Smooth muscle cell (in vitro differentiated cells): ENCODE data around the gene DGCR8. TPM values are rescaled to one million over a fixed set of nuclear protein-coding genes. Genes with fewer than 3 reads are reported as not detected.

Experiments
- DNase-seq: peaks from one replicate; lab custom pipeline; 2025; ENCODE audit not compliant: unreplicated experiment; lab: John Stamatoyannopoulos, UW
- H2AFZ ChIP-seq: fragments of 200-600 bp; sonication (generic); 2 replicates; pipeline ENCODE4 v1.6.0; 2016; ENCODE audit warnings: antibody characterized with exemption, low read depth, mild to moderate bottlenecking
- H3F3A ChIP-seq: fragments of 200-600 bp; sonication (generic); 2 replicates; pipeline ENCODE4 v1.6.0; 2017; ENCODE audit warnings: antibody characterized with exemption, low read depth
- H3K27ac ChIP-seq: fragments of 200-600 bp; sonication (generic); 2 replicates; pipeline ENCODE4 v1.5.1; 2016; ENCODE audit warnings: low read depth, mild to moderate bottlenecking
- H3K27me3 ChIP-seq: fragments of 200-600 bp; sonication (generic); 2 replicates; pipeline ENCODE4 v1.6.1; 2016; ENCODE audit warnings: low read depth, mild to moderate bottlenecking
- H3K36me3 ChIP-seq: fragments of 200-600 bp; sonication (generic); 2 replicates; pipeline ENCODE4 v1.5.1; 2016; ENCODE audit warnings: low read depth
- H3K4me1 ChIP-seq: fragments of 200-600 bp; sonication (generic); 2 replicates; pipeline ENCODE4 v1.5.1; 2016; ENCODE audit warnings: low read depth
- H3K4me2 ChIP-seq: fragments of 200-600 bp; sonication (generic); 2 replicates; pipeline ENCODE4 v1.6.0; 2016; ENCODE audit warnings: mild to moderate bottlenecking
- H3K4me3 ChIP-seq: fragments of 200-600 bp; sonication (generic); 2 replicates; pipeline ENCODE4 v1.5.1; 2016; ENCODE audit warnings: mild to moderate bottlenecking
- H3K79me2 ChIP-seq: fragments of 200-600 bp; sonication (generic); 2 replicates; pipeline ENCODE4 v1.6.0; 2016; ENCODE audit warnings: low read depth, mild to moderate bottlenecking
- H3K9ac ChIP-seq: fragments of 200-600 bp; sonication (generic); 2 replicates; pipeline ENCODE4 v1.6.0; 2016; ENCODE audit warnings: low read depth
- H3K9me3 ChIP-seq: fragments of 200-600 bp; sonication (generic); replicated peaks from 2 replicates; pipeline ENCODE4 v1.5.1; 2016; ENCODE audit warnings: low read depth
- H4K20me1 ChIP-seq: fragments of 200-600 bp; sonication (generic); 2 replicates; pipeline ENCODE4 v1.6.0; 2016; ENCODE audit warnings: low read depth
- WGBS: methylation state at CpG from one replicate; pipeline ENCODE4 v1.1.7; 2016; ENCODE audit warnings: low lambda C conversion rate; 5-methylcytosine and 5-hydroxymethylcytosine counted together
- polyA plus RNA-seq: library from polyadenylated mRNA; unstranded; fragments of >200 nt; fragmentation: Nextera tagmentation; extraction: Ambion mirVana; gene quantifications from 2 replicates; pipeline ENCODE4 v1.2.1, GENCODE V29; 2016
- total RNA-seq: library from RNA; depleted of rRNA; stranded (reverse); fragments of >200 nt; gene quantifications from 2 replicates; pipeline ENCODE4 v1.2.3, GENCODE V29; 2014
- TF ChIP-seq, protein P1 (sequence below): fragments of 200-600 bp; sonication (generic); IDR thresholded peaks from 2 replicates; pipeline ENCODE4 v1.5.1; 2017; ENCODE audit warnings: borderline replicate concordance, mild to moderate bottlenecking, antibody characterized with exemption; ENCODE audit not compliant: insufficient read depth, poor library complexity, severe bottlenecking

DGCR8 gene
- total and polyA plus RNA-seq, 2 experiments from 2014 or later = 6.5 to 9.7 TPM

DNA sequence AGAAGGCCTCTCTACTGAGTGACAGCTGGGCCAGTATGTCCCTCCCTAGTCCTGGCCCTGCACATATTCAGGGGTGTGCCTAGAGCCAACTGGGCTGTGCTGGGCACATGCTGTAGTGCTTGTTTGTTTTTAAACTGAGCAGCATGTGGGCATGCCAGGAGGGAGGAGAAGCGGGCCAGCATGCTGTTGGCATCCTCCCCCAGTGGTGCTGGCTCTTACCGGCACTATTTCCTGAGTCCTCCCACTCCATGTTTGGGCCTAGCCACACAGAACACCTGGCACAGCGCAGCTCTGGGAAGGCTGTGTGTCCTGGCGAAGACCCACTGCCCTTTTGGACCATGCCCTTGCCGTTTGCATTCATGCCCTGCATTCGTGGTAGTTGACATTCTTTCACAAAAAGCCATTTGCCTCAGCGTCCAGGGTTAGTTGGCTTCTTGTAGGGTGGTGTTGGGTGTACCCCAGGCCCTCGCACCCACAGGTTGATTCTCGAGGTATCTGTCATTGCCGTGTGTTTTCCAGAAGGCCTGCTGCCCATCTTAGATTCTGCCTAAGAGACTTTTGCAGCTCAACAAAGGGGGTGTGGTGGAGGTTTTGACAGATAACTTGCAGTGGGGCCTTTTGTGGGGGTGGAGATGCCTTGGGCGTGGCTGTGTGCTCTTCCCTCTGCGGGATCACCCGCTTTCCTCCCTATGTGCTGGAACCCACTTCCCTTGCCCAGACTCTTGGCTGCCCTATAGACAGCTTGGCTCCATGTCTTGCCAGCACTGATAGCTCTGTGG lies 13.6 kb downstream of the DGCR8 start:
- peaks cover 40% of the 10 kb centered on the region for H3K36me3 ChIP-seq
- H3K9ac ChIP-seq = no peak overlapping the region

DNA sequence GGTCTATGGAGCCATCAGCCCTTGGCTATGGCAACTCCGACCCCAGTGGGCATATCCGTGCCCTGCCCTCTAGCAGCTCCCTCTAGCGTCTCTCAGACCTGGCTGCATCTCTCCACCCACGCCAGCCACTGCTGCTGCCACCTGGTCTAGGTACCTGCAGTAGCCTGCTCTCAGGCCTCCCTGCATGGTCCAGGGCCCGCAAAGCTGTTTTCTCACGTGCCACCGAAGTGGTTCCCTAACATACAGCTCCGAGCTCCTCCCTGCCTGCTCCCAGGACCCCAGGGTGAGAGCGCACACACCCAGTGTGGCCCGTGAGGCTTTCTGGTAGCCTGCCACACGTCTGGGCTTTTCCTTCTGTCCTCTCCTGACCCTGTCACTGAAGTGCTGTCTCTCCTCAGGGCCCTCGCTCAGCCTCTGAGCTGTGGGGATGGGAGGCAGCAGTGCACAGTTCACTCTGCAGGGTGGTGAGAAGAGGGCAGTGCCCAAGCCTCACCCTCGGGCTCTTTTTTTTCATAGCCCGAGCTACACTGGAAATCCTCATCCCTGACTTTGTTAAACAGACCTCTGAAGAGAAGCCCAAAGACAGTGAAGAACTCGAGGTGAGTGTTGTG lies 14.3 kb downstream of the DGCR8 start:
- TF ChIP-seq, protein P1, sequence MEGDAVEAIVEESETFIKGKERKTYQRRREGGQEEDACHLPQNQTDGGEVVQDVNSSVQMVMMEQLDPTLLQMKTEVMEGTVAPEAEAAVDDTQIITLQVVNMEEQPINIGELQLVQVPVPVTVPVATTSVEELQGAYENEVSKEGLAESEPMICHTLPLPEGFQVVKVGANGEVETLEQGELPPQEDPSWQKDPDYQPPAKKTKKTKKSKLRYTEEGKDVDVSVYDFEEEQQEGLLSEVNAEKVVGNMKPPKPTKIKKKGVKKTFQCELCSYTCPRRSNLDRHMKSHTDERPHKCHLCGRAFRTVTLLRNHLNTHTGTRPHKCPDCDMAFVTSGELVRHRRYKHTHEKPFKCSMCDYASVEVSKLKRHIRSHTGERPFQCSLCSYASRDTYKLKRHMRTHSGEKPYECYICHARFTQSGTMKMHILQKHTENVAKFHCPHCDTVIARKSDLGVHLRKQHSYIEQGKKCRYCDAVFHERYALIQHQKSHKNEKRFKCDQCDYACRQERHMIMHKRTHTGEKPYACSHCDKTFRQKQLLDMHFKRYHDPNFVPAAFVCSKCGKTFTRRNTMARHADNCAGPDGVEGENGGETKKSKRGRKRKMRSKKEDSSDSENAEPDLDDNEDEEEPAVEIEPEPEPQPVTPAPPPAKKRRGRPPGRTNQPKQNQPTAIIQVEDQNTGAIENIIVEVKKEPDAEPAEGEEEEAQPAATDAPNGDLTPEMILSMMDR = no peak
- H3K4me3 ChIP-seq = no peak overlapping the region
- H2AFZ ChIP-seq = no peak overlapping the region
- no peaks in the 10 kb centered on the region for H3K27me3 ChIP-seq
- 97% methylated on average over 15 of the region's 15 CpGs for WGBS
- H3K4me2 ChIP-seq = no peak overlapping the region
- H3F3A ChIP-seq = no peaks in the 10 kb centered on the region
- H3K36me3 ChIP-seq = peaks cover 40% of the 10 kb centered on the region
- H3K4me1 ChIP-seq = no peaks in the 10 kb centered on the region
- H3K79me2 ChIP-seq = peaks cover 17% of the 10 kb centered on the region
- H3K27ac ChIP-seq = no peak overlapping the region
- no peak overlapping the region for H3K9ac ChIP-seq
- peaks cover 34% of the 10 kb centered on the region for H4K20me1 ChIP-seq
- H3K9me3 ChIP-seq = no peaks in the 10 kb centered on the region
- no peak for DNase-seq

More for the DNA sequence above, 13.6 kb downstream of the DGCR8 start:
- no peak for DNase-seq
- H3K27ac ChIP-seq = no peak overlapping the region
- no peak overlapping the region for H3K4me3 ChIP-seq
- H3K79me2 ChIP-seq = peaks cover 17% of the 10 kb centered on the region
- 96% methylated on average over 13 of the region's 13 CpGs for WGBS
- H4K20me1 ChIP-seq = peaks cover 34% of the 10 kb centered on the region
- H3K9me3 ChIP-seq = no peaks in the 10 kb centered on the region
- no peak overlapping the region for H3K4me2 ChIP-seq
- no peaks in the 10 kb centered on the region for H3F3A ChIP-seq
- no peak overlapping the region for H2AFZ ChIP-seq
- no peaks in the 10 kb centered on the region for H3K4me1 ChIP-seq
- H3K27me3 ChIP-seq = no peaks in the 10 kb centered on the region
- TF ChIP-seq, protein P1 = no peak

DNA sequence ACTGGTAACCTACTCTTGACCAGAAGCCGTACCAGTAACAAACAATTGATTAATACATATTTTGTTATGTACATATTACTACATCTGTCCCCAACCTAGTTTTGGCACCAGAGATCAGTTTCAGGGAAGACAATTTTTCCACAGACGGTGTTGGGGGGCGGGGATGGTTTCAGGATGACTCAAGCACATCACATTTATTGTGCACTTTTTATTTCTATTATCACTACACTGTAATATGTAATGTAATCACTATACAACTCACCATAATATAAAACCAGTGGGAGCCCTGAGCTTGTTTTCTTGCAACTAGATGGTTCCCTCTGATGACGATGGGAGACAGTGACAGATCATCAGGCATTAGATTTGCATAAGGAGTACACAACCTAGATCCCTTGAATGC lies 15.5 kb downstream of the DGCR8 start:
- no peak for DNase-seq
- Histone ChIP-seq H2AFZ (no peak overlapping the region), H3K4me1 (no peaks in the 10 kb centered on the region), H3K4me2 (no peak overlapping the region), H3K9me3 (no peaks in the 10 kb centered on the region), H3F3A (no peaks in the 10 kb centered on the region), H3K4me3 (no peak overlapping the region), H4K20me1 (peaks cover 28% of the 10 kb centered on the region), H3K36me3 (peaks cover 32% of the 10 kb centered on the region), H3K27me3 (no peaks in the 10 kb centered on the region), H3K9ac (no peak overlapping the region), H3K79me2 (peaks cover 22% of the 10 kb centered on the region), H3K27ac (no peak overlapping the region)
- WGBS = 97% methylated on average over 4 of the region's 4 CpGs
- TF ChIP-seq, protein P1 = no peak
